CD4-positive, CD25-positive, alpha-beta regulatory T cell (primary cell): ENCODE results near the gene WNK1. TPM values are rescaled to one million over a fixed set of nuclear protein-coding genes. Genes with fewer than 3 reads are reported as not detected.
"Not testable (repeated sequence)": the region's sequence is repeated elsewhere in the genome, so short reads cannot be mapped to it uniquely, and the experiment has no call there.

Experiments used
- ATAC-seq, 2 donors: fragments of 150-1000 bp; cut with Tn5 transposase; one replicate each; pipeline ENCODE4 v1.10.0; 2021; ENCODE audit warnings: low read depth in 2 of 2, moderate number of reproducible peaks in 2 of 2, moderate library complexity in 1 of 2
- DNase-seq, 3 donors: peaks; one replicate each; pipeline versions ENCODE4 v3.0.0 to v3.0.0-alpha.2; 2012 to 2022; ENCODE audit warnings: mixed read lengths in 1 of 3
- H3K27ac ChIP-seq: one replicate; pipeline ENCODE4 v1.7.0; 2013; ENCODE audit warnings: mild to moderate bottlenecking, low read length; ENCODE audit not compliant: insufficient read depth, poor library complexity, severe bottlenecking
- H3K27me3 ChIP-seq: one replicate; pipeline ENCODE4 v1.7.0; 2013; ENCODE audit warnings: low read length; ENCODE audit not compliant: control insufficient read depth, insufficient read depth
- H3K36me3 ChIP-seq: one replicate; pipeline ENCODE4 v1.7.0; 2013; ENCODE audit warnings: mild to moderate bottlenecking, low read length, moderate library complexity; ENCODE audit not compliant: control insufficient read depth, insufficient read depth
- H3K4me1 ChIP-seq: 2 replicates; pipeline ENCODE4 v1.7.0; 2013; ENCODE audit warnings: mild to moderate bottlenecking, low read length; ENCODE audit not compliant: insufficient read depth, control insufficient read depth, poor library complexity, severe bottlenecking
- H3K4me3 ChIP-seq: one replicate; pipeline ENCODE4 v1.7.0; 2013; ENCODE audit warnings: low read depth, mild to moderate bottlenecking, low read length, moderate library complexity
- H3K9me3 ChIP-seq, 2 experiments: 1 replicate in 1 of 2; 2 replicates in 1 of 2; pipeline ENCODE4 v1.7.0; 2013; ENCODE audit warnings: low read length in 2 of 2, mild to moderate bottlenecking in 1 of 2, moderate library complexity in 1 of 2; ENCODE audit not compliant: control insufficient read depth in 2 of 2
- H3K27ac Mint-ChIP-seq, 3 donors: one replicate each; pipeline ENCODE4 v1.8.0; 2020 to 2022; ENCODE audit warnings: mild to moderate bottlenecking in 3 of 3, mixed read lengths in 3 of 3, moderate library complexity in 2 of 3
- H3K27me3 Mint-ChIP-seq: one replicate; pipeline ENCODE4 v1.8.0; 2022; ENCODE audit warnings: mild to moderate bottlenecking, mixed read lengths
- H3K36me3 Mint-ChIP-seq: one replicate; pipeline ENCODE4 v1.8.0; 2020; ENCODE audit warnings: mixed read lengths
- H3K4me1 Mint-ChIP-seq, 4 donors: one replicate each; pipeline ENCODE4 v1.8.0; 2020 to 2022; ENCODE audit warnings: mixed read lengths in 4 of 4, mild to moderate bottlenecking in 1 of 4
- H3K4me3 Mint-ChIP-seq, 4 donors: one replicate each; pipeline ENCODE4 v1.8.0; 2020 to 2022; ENCODE audit warnings: mild to moderate bottlenecking in 4 of 4, mixed read lengths in 4 of 4, moderate library complexity in 3 of 4
- H3K9me3 Mint-ChIP-seq, 7 donors: one replicate each; pipeline ENCODE4 v1.8.0; 2020 to 2022; ENCODE audit warnings: mixed read lengths in 7 of 7, mild to moderate bottlenecking in 3 of 7, moderate library complexity in 2 of 7
- polyA plus RNA-seq, 4 donors: library from polyadenylated mRNA; unstranded; fragments of 300-500 nt; fragmentation: Illumina TruSeq; gene quantifications; one replicate each; pipeline ENCODE4 v1.2.3, GENCODE V29; 2021
- total RNA-seq: library from RNA; stranded (reverse); gene quantifications from one replicate; pipeline ENCODE4 v1.2.3, GENCODE V29; 2022

Gene WNK1
- total and polyA plus RNA-seq, 5 donors from 2014 or later: 22.1 to 360 (median 32.8) TPM

DNA sequence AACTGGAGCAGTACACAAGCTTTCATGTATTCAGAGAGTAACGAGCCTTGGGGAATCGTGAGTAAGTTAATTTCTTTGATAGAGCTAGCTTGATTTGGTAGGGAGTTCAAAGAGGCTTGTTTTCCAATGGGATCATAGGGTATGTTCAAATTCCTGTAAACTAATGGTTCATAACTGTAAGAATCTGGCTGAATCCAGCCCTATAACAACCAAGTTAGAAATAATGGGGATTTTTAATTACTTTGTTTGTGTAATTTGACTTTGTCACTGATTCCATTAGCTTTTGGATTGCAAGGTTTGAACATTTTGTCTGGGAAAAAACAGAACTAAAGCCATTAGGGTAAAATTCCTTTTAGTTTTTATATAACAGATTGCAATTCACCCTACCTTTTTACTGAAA, 94.0 kb downstream of the WNK1 start:
- Mint-ChIP-seq H3K4me3 (no peak overlapping the region), H3K4me1 (peaks cover 27 to 63% (median 58%) of the 10 kb centered on the region in 4 donors), H3K9me3 (peaks cover 0 to 5% (median 0%) of the 10 kb centered on the region in 7 donors), H3K36me3 (peaks cover 16% of the 10 kb centered on the region), H3K27ac (peak overlapping the region; percentile 2 to 59 (median 33)), H3K27me3 (no peaks in the 10 kb centered on the region)
- Histone ChIP-seq H3K9me3 (no peaks in the 10 kb centered on the region), H3K36me3 (peaks cover 14% of the 10 kb centered on the region), H3K27ac (no peak overlapping the region), H3K4me1 (peaks cover 13% of the 10 kb centered on the region), H3K4me3 (no peak overlapping the region), H3K27me3 (no peaks in the 10 kb centered on the region)
- DNase-seq (no peak), ATAC-seq (no peak)

DNA sequence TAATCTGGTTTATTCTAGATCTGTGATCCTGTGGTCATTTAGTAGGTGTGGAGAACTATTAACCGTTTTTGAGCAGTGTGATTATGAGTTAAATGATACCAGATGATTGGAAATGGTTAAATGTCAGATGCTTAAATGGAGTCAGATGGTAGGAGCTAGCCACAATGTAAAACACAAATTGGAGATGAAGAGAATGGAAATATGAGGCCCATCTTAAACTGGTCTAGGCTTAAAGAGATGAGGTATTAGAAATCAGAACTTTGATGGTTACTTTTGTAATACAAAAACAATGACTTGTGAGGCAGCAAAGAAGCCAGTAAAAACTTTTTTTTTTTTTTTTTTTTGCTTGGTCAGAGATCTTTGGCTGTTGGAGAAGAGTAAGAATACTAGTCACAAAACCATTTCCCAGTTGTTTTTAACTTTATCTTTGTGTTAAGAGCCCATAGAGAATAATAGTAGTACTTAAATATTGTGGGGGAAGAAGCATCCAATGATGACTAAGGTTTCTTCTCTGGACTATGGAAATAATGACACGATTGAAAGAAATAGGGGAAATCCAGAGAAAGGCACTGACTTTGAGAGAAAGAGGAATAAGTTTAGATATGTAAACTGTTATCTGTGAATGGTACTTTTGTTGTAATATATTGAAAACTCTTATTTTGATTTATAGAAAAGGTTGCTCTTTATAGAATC, 95.9 kb downstream of the WNK1 start:
- H3K27ac ChIP-seq: no peak overlapping the region
- peaks cover 20% of the 10 kb centered on the region for H3K4me1 ChIP-seq
- ATAC-seq: no peak
- H3K4me3 Mint-ChIP-seq: peak overlapping the region in 2 of 4 donors; percentile 8 to 76
- peaks cover 0 to 5% (median 0%) of the 10 kb centered on the region in 7 donors for H3K9me3 Mint-ChIP-seq
- peaks cover 36 to 68% (median 59%) of the 10 kb centered on the region in 4 donors for H3K4me1 Mint-ChIP-seq
- peaks cover 8% of the 10 kb centered on the region for H3K36me3 ChIP-seq
- H3K27ac Mint-ChIP-seq: peak overlapping the region; percentile 16 to 53 (median 43)
- no peaks in the 10 kb centered on the region for H3K9me3 ChIP-seq
- H3K36me3 Mint-ChIP-seq: peaks cover 16% of the 10 kb centered on the region
- DNase-seq: no peak
- no peaks in the 10 kb centered on the region for H3K27me3 ChIP-seq
- H3K27me3 Mint-ChIP-seq: no peaks in the 10 kb centered on the region
- H3K4me3 ChIP-seq: peak overlapping the region; percentile 1

GRCh38 chr12:848882-849527, 96.6 kb downstream of the WNK1 start:
- peaks cover 0 to 5% (median 0%) of the 10 kb centered on the region in 7 donors for H3K9me3 Mint-ChIP-seq
- no peak for DNase-seq
- peak overlapping the region; percentile 4 to 35 (median 16) for H3K27ac Mint-ChIP-seq
- H3K27me3 ChIP-seq: no peaks in the 10 kb centered on the region
- H3K4me3 ChIP-seq: peak overlapping the region; percentile 1
- H3K4me3 Mint-ChIP-seq: peak overlapping the region in 1 of 4 donors; percentile 24
- peaks cover 16% of the 10 kb centered on the region for H3K36me3 Mint-ChIP-seq
- H3K36me3 ChIP-seq: peaks cover 8% of the 10 kb centered on the region
- peaks cover 21% of the 10 kb centered on the region for H3K4me1 ChIP-seq
- H3K27me3 Mint-ChIP-seq: no peaks in the 10 kb centered on the region
- H3K27ac ChIP-seq: no peak overlapping the region
- no peak for ATAC-seq
- peaks cover 37 to 68% (median 59%) of the 10 kb centered on the region in 4 donors for H3K4me1 Mint-ChIP-seq
- no peaks in the 10 kb centered on the region for H3K9me3 ChIP-seq

DNA sequence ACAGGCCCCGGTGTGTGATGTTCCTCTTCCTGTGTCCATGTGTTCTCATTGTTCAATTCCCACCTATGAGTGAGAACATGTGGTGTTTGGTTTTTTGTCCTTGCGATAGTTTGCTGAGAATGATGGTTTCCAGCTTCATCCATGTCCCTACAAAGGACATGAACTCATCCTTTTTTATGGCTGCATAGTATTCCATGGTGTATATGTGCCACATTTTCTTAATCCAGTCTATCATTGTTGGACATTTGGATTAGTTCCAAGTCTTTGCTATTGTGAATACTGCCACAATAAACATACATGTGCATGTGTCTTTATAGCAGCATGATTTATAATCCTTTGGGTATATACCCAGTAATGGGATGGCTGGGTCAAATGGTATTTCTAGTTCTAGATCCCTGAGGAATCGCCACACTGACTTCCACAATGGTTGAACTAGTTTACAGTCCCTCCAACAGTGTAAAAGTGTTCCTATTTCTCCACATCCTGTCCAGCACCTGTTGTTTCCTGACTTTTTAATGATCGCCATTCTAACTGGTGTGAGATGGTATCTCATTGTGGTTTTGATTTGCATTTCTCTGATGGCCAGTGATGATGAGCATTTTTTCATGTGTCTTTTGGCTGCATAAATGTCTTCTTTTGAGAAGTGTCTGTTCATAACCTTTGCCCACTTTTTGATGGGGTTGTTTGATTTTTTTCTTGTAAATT, 97.5 kb downstream of the WNK1 start:
- H3K27me3 Mint-ChIP-seq, ATAC-seq, H3K4me3 ChIP-seq, H3K4me3 Mint-ChIP-seq, H3K27me3 ChIP-seq, H3K9me3 ChIP-seq, DNase-seq, H3K9me3 Mint-ChIP-seq, H3K27ac ChIP-seq, H3K27ac Mint-ChIP-seq, H3K36me3 ChIP-seq: not testable (repeated sequence)
- Mint-ChIP-seq H3K36me3 (peaks cover 16% of the 10 kb centered on the region), H3K4me1 (peaks cover 39 to 65% (median 58%) of the 10 kb centered on the region in 4 donors)
- peaks cover 21% of the 10 kb centered on the region for H3K4me1 ChIP-seq

DNA sequence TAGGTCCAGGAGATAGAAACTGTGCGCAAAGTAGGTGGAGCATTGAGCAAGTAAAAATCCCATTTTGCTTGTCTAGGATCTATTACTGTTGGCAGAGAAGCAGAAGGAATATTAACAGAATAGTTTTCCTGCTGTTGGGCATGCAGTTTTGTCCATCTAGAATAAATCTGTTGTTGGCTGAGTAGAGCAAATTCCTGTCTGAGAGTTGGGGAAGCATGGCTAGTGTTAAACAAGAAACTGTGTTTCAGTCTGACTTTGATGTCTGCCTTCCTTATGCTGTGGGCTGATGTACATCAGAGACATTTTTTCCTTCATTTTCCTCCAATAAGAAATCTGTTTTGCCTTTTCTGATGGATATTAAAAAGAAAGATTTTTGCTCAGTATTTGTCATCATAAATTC, 99.0 kb downstream of the WNK1 start:
- H3K27me3 ChIP-seq: no peaks in the 10 kb centered on the region
- H3K36me3 ChIP-seq: peaks cover 2% of the 10 kb centered on the region
- H3K9me3 Mint-ChIP-seq: peaks cover 0 to 5% (median 0%) of the 10 kb centered on the region in 7 donors
- H3K4me1 ChIP-seq: peaks cover 21% of the 10 kb centered on the region
- H3K27ac Mint-ChIP-seq: peak overlapping the region; percentile 5 to 39 (median 33)
- no peaks in the 10 kb centered on the region for H3K9me3 ChIP-seq
- ATAC-seq (no peak), DNase-seq (no peak)
- no peaks in the 10 kb centered on the region for H3K27me3 Mint-ChIP-seq
- H3K36me3 Mint-ChIP-seq: peaks cover 16% of the 10 kb centered on the region
- H3K4me3 Mint-ChIP-seq: peak overlapping the region in 2 of 4 donors; percentile 13 to 45
- H3K4me1 Mint-ChIP-seq: peaks cover 44 to 67% (median 55%) of the 10 kb centered on the region in 4 donors
- H3K4me3 ChIP-seq: peak overlapping the region; percentile 13
- peak overlapping the region; percentile 21 for H3K27ac ChIP-seq

- no peaks in the 10 kb centered on the region for H3K9me3 ChIP-seq
- H3K27ac ChIP-seq: no peak overlapping the region
- Mint-ChIP-seq H3K27ac (peak overlapping the region; percentile 5 to 91 (median 39)), H3K27me3 (no peaks in the 10 kb centered on the region), H3K36me3 (peaks cover 20% of the 10 kb centered on the region), H3K4me1 (peaks cover 46 to 66% (median 55%) of the 10 kb centered on the region in 4 donors), H3K9me3 (peaks cover 0 to 5% (median 0%) of the 10 kb centered on the region in 7 donors), H3K4me3 (no peak overlapping the region)
- no peak overlapping the region for H3K4me3 ChIP-seq
- DNase-seq: no peak
- no peaks in the 10 kb centered on the region for H3K27me3 ChIP-seq
- no peak for ATAC-seq
- H3K36me3 ChIP-seq: peaks cover 6% of the 10 kb centered on the region
- peaks cover 21% of the 10 kb centered on the region for H3K4me1 ChIP-seq
Measured at GRCh38 chr12:851913-852312, 99.5 kb downstream of the WNK1 start.

GRCh38 chr12:852864-853263, 100.5 kb downstream of the WNK1 start:
- Histone ChIP-seq H3K27me3 (no peaks in the 10 kb centered on the region), H3K4me3 (no peak overlapping the region), H3K9me3 (no peaks in the 10 kb centered on the region), H3K4me1 (peaks cover 21% of the 10 kb centered on the region), H3K27ac (no peak overlapping the region), H3K36me3 (peaks cover 15% of the 10 kb centered on the region)
- Mint-ChIP-seq H3K27ac (peak overlapping the region in 2 of 3 donors; percentile 1 to 36), H3K9me3 (peaks cover 0 to 5% (median 0%) of the 10 kb centered on the region in 7 donors), H3K36me3 (peaks cover 23% of the 10 kb centered on the region), H3K4me1 (peaks cover 42 to 65% (median 55%) of the 10 kb centered on the region in 4 donors), H3K27me3 (no peaks in the 10 kb centered on the region), H3K4me3 (no peak overlapping the region)
- ATAC-seq: no peak
- no peak for DNase-seq
